ENCODE data around the gene SSRP1.

GRCh38 chr11:57360991-57361390 is 25.3 kb upstream of the SSRP1 start:
- TF ChIP-seq, protein P1, sequence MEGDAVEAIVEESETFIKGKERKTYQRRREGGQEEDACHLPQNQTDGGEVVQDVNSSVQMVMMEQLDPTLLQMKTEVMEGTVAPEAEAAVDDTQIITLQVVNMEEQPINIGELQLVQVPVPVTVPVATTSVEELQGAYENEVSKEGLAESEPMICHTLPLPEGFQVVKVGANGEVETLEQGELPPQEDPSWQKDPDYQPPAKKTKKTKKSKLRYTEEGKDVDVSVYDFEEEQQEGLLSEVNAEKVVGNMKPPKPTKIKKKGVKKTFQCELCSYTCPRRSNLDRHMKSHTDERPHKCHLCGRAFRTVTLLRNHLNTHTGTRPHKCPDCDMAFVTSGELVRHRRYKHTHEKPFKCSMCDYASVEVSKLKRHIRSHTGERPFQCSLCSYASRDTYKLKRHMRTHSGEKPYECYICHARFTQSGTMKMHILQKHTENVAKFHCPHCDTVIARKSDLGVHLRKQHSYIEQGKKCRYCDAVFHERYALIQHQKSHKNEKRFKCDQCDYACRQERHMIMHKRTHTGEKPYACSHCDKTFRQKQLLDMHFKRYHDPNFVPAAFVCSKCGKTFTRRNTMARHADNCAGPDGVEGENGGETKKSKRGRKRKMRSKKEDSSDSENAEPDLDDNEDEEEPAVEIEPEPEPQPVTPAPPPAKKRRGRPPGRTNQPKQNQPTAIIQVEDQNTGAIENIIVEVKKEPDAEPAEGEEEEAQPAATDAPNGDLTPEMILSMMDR (conservative IDR thresholded peaks at IDR 0.05; ENCODE audit: low read depth, low read length), result no peak
- TF ChIP-seq EZH2 (IDR thresholded peaks at IDR 0.05; ENCODE audit: borderline replicate concordance, low read depth, low read length, poor library complexity, severe bottlenecking), result no peak

Data from A673 (cell line).